Prostate gland (tissue), 2 donors: ENCODE data around the gene CBFA2T3.

Experiments
- POLR2A ChIP-seq: fragments of 450-650 bp; IDR thresholded peaks from one replicate; pipeline ENCODE4 v1.6.1; 2016; ENCODE audit warnings: antibody characterized with exemption, mild to moderate bottlenecking
- TF ChIP-seq, protein P1 (sequence below), 4 experiments: fragments of 200-600 bp in 2 of 4; fragments of 450-650 bp in 2 of 4; sonication (generic) in 2 of 4; IDR thresholded peaks; 1 replicate in 3 of 4; 2 replicates in 1 of 4; pipeline ENCODE4 v1.5.1; 2016 to 2019; ENCODE audit warnings: antibody characterized with exemption in 4 of 4, mild to moderate bottlenecking in 2 of 4, moderate library complexity in 2 of 4

- TF ChIP-seq, protein P1, sequence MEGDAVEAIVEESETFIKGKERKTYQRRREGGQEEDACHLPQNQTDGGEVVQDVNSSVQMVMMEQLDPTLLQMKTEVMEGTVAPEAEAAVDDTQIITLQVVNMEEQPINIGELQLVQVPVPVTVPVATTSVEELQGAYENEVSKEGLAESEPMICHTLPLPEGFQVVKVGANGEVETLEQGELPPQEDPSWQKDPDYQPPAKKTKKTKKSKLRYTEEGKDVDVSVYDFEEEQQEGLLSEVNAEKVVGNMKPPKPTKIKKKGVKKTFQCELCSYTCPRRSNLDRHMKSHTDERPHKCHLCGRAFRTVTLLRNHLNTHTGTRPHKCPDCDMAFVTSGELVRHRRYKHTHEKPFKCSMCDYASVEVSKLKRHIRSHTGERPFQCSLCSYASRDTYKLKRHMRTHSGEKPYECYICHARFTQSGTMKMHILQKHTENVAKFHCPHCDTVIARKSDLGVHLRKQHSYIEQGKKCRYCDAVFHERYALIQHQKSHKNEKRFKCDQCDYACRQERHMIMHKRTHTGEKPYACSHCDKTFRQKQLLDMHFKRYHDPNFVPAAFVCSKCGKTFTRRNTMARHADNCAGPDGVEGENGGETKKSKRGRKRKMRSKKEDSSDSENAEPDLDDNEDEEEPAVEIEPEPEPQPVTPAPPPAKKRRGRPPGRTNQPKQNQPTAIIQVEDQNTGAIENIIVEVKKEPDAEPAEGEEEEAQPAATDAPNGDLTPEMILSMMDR (IDR thresholded peaks at IDR 0.05): no peak
- TF ChIP-seq POLR2A: no peak
Observed at GRCh38 chr16:88988980-88989811, 12.2 kb upstream of the CBFA2T3 start.
